IPS DF 4.7 (cell line): ENCODE measurements around the gene DBF4.
"Not testable (repeated sequence)": the region's sequence is repeated elsewhere in the genome, so short reads cannot be mapped to it uniquely, and the experiment has no call there.

Experiments used
- DNase-seq: peaks from one replicate; pipeline ENCODE4 v3.0.0-alpha.2; 2013; ENCODE audit warnings: low spot score; ENCODE audit errors: extremely low read depth

DBF4 gene

GRCh38 chr7:87876040-87876868 is at the start of gene DBF4, which contains the start of gene SLC25A40:
Gene DBF4, plus strand, starts transcription at chr7:87876493. Its CDS starts 240 bp downstream, at chr7:87876733.
Gene SLC25A40, minus strand, starts transcription at chr7:87876360. Its CDS starts 17,633 bp downstream, at chr7:87858727.
- peak; percentile 58 for DNase-seq

DNA sequence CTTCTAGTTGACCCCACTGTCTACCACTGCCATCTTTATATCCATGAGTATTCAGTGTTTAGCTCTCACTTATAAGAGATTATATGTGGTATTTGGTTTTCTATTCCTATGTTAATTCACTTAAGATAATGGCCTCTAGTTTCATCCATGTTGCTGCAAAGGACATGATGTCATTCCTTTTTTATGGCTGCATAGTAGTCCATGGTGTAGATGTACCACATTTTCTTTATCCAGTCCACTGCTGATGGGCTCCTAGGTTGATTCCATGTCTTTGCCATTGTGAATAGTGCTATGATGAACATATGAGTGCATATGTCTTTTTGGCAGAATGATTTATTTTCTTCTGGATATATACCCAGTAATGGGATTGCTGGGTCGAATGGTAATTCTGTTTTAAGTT is 47.9 kb upstream of the DBF4 start:
- DNase-seq, result not testable (repeated sequence)

- no peak for DNase-seq
These were observed 45.2 kb upstream of the DBF4 start for GRCh38 chr7:87831097-87831496.

GRCh38 chr7:87833130-87833529 is 43.2 kb upstream of the DBF4 start:
- no peak for DNase-seq

GRCh38 chr7:87837597-87837996 is 38.7 kb upstream of the DBF4 start:
- DNase-seq, result no peak

DNA sequence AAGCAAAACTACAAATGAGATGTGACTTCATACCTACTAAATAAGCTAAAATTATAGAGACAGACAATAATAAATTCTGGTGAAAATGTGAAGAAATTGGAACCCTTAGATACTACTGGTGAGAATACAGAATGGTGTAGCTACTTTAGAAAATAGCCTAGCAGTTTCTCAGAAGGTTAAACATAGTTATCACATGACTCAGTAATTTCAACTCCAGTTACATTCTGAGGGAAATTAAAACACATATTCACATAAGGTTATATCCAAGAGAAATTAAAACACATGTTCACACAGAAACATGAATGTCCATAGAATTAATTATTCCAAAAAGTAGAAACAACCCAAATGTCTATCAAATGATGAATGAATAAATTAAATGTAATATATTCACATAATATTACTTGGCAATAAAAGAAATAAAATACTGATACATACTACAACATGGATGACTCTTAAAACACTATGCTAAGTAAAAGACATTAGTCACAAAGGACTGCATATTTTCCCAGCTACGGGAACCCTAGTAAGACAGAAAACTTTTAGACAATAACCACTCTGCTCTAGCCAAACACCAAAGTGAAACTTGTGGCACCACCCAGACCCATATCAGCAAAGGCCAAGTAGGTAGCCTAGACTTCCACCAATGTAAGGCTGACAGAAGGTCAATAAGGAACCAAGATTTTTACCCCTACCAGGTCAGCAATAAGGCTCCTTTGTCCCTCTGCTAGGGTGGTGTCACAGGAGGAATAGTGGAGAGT is 25.3 kb upstream of the DBF4 start:
- DNase-seq, result no peak

GRCh38 chr7:87852306-87852705 is 24.0 kb upstream of the DBF4 start:
- no peak for DNase-seq

- no peak for DNase-seq
These were observed 22.9 kb upstream of the DBF4 start for GRCh38 chr7:87853237-87853864.

DNA sequence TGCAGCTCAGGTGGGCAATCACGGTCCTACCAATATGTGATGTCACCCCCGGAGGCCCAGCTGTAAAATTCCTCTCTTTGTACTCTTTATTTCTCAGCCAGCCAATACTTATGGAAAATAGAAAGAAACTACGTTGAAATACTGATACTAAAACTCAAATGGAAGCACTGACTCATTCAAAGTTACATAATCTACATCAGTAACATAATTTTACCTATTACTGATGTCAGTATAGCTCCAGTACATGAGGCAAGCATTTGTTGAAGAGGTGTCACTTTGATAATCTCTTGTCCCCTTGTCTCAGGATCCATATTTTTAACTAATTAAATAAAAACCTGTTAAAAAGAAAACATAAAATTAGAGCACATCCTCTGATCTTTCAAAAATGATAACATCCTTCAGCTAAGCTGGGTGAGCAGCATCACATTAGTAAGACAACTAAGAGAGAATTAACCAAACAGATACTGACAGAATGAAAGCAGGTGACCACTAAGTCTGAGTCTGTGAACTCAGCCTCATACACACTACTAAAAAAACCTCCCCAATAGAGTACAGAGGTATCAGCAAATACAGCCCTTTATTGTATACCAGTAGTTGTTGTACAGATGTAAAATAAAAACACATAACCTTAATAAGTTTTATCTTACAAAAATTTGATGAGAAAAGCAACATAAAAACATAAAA is 17.7 kb upstream of the DBF4 start:
- DNase-seq, result no peak

GRCh38 chr7:87866089-87866488 is 10.2 kb upstream of the DBF4 start:
- no peak for DNase-seq

- not testable (repeated sequence) for DNase-seq
These were observed 9.8 kb upstream of the DBF4 start for GRCh38 chr7:87866533-87866932.

DNA sequence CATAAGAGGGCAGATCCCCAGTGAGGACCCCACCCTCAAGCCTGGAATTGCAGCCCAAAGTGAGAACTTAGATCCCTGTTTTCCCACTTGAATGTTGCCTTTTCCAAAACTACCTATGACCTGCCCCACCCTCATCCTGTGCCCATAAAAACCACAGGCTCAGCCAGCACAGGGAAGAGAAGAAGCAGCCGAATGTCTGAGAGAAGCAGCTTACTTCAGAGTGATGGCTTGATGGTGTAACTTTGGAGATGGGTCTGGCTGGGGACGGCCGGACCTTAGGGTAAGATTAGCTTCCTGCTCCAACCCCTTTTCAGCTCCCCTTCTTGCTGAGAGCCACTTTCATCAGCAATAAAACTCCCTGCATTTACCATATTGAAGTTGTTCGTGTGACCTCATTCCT is 5.8 kb upstream of the DBF4 start:
- DNase-seq, result no peak

GRCh38 chr7:87872346-87872745 is 3.9 kb upstream of the DBF4 start:
- DNase-seq, result no peak

GRCh38 chr7:87873328-87873727 is 3.0 kb upstream of the DBF4 start:
- not testable (repeated sequence) for DNase-seq

- DNase-seq, result no peak
These were observed 2.2 kb upstream of the DBF4 start for GRCh38 chr7:87874066-87874465.

- no peak for DNase-seq
These were observed 898 bp upstream of the DBF4 start for GRCh38 chr7:87875151-87876039.

- DNase-seq, result no peak
These were observed 559 bp downstream of the DBF4 start for GRCh38 chr7:87876869-87877234.

DNA sequence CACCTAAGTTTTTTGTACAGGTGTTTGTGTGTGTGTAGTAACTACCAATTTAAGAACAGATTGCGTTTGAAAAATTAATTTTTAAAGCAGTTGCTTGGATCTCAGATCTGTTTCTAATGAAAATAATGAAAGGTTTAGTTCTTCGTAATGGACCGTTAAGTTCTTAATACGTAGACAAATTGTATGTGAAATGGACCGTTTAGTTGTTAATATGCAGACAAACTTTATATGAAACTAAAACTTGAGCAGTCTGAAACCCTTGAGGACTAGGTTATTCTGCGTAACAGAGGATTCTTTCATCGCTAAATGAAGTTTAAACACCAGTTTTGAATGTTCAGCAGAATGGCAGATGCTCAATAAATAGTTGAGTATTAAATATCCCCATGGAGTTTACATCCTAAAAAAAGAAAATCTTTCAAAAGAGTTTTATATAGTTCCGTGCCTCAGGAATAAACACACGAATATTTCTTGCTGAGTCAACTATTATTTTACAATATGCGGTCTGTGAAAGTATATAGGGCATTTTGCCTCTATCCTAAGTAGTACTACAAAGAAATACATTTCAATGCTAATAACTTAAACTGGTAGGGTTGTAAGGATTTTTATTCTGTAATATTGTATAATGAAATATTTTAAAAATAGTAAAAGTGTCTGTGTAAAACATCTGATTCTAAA is 1.2 kb downstream of the DBF4 start:
- DNase-seq, result no peak

DNA sequence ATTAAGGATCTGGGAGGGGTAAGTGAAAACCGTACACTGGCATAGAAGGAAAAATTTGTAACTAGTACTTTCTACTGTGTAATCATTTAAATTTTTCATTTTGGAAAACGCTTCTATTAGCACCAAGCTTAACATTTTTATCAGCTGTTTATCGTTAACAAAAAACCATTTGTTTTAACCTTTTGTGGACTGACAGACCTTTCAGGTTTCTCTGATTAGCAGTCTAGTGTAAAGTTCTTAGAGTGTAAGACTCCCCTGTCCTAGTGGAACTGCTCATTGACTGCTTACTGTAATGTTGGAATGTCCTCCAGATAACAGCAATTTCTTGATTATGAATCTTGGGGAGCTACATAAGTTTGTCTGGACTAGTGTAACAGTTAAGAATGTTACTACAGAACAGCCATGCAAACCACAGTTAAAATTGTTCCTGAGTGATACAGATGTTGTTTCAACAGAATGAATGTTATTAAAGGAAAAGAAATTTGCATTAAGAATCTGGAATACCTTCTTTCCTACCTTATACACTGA is 2.0 kb downstream of the DBF4 start:
- no peak for DNase-seq
